Fibroblast of lung (primary cell): ENCODE results near the gene GLIS1.

Experiments
- CTCF ChIP-seq, 2 donors: IDR thresholded peaks in 1 of 2; conservative IDR thresholded peaks in 1 of 2; 1 replicate in 1 of 2; 2 replicates in 1 of 2; pipeline ENCODE4 v1.5.1; 2011 to 2012; ENCODE audit warnings: low read length in 2 of 2, control low read depth in 1 of 2, inconsistent platforms in 1 of 2, low read depth in 1 of 2, mild to moderate bottlenecking in 1 of 2
- EZH2 ChIP-seq: IDR thresholded peaks from 2 replicates; pipeline ENCODE4 v1.5.1; 2012; ENCODE audit warnings: low read length, control low read depth, mild to moderate bottlenecking; ENCODE audit errors: missing control alignments

GRCh38 chr1:53642607-53643006, 96.4 kb downstream of the GLIS1 start:
- no peak for TF ChIP-seq CTCF (conservative IDR thresholded peaks at IDR 0.05 in 1 of 2, IDR thresholded peaks at IDR 0.05 in 1 of 2; ENCODE audit: low read depth in 1 of 2, low read length in 2 of 2)
- TF ChIP-seq EZH2, result no peak
